GM18861 (cell line): Measurements from ENCODE around the gene WDFY1.
"Not testable (repeated sequence)": the region's sequence is repeated elsewhere in the genome, so short reads cannot be mapped to it uniquely, and the experiment has no call there.

Experiments
- ATAC-seq: cut with Tn5 transposase; IDR thresholded peaks from one replicate; pipeline ENCODE4 v1.9.1; 2021; ENCODE audit not compliant: unreplicated experiment

WDFY1 gene

DNA sequence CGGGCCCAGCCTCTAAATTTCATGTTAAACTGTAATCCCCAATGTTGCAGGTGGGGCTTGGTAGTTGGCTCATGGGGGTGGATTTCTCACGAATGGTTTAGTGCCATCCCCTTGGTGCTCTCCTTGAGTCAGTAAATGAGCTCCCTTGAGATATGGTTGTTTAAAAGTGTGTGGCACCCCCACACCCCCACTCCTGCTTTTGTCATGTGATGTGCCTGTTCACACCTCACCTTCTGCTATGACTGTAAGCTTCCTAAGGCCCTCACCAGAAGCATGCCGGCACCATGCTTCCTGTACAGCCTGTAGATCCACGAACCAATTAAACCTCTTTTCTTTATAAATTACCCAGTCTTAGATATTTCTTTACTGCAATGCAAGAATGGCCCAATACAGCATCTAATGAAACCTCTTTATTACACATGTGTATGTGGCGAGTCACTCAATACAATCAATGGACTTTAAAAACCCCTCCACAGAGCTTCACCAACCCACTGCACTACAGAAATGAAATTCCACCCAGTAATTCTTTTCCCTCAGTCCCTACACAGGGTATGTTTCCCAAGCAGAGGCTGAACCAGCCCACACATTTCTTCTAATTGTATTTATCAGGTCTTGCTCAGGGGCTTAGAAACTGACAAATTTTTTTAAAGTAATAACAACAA, 47.3 kb downstream of the WDFY1 start:
- ATAC-seq, result no peak

DNA sequence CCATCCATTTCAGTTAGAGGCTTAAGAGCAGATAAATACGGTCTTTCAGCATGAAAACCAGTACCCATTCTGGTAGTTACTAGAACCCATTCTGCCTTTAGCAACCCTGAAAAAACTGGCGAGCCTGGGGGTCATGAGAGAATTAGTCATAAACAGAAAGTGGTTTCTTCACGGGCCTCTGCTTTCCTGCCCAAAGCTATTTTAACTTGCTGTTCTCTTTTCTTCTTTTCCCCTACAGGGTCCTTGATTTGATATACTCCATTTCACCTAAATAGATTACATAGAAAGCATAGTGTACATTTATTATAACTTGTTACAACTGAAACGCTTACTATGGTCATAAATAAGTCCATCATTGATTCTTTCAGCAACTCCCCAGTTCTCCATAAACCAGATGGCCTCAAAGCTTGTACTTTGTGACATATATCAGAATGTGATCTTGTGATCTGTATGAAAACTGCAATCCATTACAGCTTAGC, 48.3 kb downstream of the WDFY1 start:
- ATAC-seq, result peak; percentile 72

DNA sequence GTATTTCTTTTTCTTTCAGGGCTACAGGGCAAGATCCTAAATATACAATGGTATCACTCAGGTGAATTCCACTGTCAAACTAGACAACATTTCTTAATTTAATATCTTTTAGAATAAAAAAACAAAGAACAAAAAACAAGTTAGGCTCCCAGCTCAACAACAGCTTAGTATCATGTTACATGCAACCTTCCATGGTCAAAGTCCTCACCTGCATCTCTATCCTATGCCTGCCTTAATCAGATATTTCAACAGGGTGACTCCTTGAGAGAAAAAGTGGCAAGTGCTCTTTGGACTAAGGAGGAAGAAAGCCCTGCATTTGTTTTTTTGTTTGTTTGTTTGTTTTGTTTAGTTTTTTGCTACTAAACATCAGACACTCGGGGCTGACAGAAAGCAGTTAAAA, 50.2 kb downstream of the WDFY1 start:
- no peak for ATAC-seq

DNA sequence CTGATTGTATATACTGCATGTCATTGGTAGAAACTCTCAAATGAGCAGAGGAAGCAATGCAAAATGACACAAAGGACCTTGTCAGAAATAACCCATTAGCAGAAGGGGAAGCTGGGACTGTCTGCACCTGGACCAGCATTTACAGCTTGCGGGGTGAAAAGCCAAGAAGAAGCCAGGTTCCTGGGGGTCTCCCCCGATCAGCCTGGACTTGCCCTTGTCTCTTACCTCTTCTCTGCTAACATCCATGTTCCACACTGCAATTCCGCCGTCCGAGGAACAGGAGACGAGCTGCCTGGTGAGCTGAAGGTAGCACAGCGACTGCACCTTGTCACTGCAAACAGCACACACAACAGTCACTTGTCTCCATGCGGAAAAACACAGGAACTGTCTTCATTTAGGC, 51.1 kb downstream of the WDFY1 start:
- ATAC-seq, result no peak

DNA sequence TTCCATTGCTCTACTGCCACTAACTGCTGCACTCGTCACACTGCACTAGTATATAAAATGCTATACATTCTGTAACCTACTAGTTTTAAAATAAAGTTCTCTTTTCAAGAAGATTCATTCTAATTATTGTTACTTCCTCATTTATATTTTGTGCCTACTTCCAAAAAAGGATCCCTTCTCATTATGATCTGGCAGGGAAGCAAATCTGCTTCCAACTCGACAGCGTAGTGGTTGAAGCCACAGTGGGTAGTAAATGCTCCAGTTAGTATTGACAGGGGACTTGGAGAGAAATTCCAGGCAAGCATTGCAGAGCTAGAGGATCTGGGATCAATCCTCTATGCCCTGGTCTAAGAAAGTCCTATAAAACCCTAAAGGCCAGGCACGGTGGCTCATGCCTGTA, 54.4 kb downstream of the WDFY1 start:
- ATAC-seq, result no peak

DNA sequence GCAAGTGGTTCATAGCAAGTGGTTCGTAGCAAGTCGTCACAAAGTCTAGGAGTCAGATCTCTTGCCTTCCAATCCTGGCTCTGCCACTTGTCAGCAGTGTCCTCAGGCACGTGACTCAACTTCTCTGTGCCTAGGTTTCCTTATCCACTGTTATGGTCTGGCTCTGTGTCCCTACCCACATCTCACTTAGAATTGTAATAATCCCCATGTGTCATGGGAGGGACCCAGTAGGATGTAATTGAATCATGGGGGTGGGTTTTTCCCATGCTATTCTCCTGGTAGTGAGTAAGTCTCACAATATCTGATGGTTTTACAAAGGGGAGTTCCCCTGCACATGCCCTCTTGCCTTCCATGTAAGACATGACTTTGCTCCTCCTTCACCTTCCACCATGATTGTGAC, 55.9 kb downstream of the WDFY1 start:
- ATAC-seq, result no peak

DNA sequence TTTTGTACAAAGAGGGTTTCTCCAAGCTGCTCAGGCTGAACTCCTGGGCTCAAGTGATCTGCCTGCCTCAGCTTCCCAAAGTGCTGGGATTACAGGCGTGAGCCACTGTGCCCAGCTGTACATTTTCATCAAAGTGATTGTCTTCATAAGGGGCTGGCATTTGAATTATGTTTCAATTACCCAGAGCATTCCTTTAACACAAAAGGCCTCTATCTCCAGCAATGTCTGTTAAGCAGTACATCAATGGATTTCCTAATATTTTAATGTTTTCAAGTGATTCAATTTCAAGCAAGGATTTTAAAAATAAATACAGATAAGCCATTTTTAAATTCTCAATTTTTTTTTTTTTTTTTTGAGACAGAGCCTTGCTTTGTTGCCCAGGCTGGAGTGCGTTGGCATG, 56.9 kb downstream of the WDFY1 start:
- ATAC-seq, result no peak

DNA sequence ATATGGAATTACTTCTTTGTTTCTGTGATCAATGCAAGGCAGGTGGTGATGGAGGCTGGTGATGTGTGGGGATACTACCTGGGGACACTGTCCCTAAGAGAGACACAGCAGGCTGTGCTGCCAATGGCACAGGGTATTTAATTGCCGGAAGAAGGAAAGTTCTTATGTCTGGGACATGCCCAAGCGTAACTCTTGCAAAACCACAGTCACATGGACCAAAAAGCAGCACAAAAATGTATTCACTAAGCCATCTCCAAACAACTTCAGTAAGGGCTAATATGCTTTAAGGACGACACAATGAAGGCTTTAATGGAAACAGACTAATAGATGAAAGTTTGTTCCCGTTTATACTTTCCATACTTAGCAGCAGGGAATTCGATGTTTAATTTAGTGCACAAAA, 58.0 kb downstream of the WDFY1 start:
- ATAC-seq, result no peak

DNA sequence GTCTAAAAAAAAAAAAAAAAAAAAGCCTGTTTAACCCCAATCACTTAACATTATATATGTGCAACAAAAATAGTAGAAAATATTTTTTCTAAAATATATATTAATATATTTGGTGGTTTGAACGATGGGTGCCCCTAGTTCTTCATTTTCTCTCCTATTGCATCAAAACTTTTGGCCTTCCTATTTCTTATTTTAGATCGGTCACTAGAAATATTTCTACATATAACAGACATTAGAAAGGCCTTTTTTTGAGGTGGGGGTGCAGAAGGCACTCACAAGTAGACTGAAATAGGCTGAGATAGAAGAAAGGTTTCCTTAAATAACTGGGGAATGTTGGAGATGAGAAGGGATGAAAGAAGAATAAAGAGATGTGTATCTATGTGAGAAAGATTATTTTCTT, 58.4 kb downstream of the WDFY1 start:
- ATAC-seq, result no peak

DNA sequence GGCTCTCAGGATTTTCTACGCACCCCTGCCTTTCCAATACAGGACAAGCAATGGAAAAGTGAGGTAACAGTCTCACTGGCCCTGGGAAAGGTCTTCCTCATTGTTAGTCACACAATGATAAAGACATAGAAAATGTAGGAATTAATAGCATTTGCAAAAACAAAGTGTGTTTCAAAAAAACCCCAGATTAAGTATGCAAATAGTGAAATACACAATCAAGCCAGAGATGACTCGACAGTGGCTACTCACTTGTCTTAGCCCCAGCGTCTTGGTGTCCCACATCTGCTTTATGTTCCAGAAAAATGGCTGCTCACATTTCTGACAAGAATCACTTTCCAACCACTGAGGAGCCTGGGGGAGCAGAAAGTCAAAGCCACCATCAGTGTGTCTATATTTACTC, 60.7 kb downstream of the WDFY1 start:
- ATAC-seq, result peak; percentile 92

DNA sequence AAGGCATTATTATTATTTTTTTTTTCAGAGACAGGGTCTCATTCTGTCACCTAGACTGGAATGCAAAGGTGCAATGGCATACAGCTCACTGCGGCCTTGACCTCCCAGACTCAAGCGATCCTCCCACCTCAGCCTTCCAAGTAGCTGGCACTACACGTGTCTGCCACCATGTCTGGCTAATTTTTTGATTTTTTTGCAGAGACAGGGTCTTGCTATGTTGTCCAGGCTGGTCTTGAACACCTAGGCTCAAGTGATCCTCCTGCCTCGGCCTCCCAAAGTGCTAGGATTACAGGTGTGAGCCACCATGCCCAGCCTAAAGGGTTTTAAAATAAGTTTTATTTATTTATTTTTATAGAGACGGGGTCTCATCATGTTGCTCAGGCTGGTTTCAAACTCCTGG, 62.4 kb downstream of the WDFY1 start:
- no peak for ATAC-seq

DNA sequence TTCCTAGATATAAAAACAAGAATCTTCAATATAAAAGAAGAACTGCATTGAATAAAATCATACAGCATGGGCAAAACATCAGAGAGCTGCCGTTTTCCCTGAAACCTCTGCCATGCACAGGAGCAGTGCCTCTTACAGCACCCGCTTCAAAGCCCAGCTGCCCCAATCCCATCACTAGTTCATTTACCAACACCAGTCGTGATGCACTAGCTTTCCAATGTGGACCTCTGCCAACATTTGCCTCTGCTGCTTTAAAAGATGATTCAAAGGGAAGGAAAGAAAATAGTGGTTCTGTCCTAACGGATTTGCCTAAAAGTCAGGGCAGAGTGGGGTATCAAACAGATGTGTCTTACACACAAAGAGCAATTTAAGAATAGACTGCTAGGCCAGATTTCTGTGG, 64.3 kb downstream of the WDFY1 start:
- no peak for ATAC-seq

DNA sequence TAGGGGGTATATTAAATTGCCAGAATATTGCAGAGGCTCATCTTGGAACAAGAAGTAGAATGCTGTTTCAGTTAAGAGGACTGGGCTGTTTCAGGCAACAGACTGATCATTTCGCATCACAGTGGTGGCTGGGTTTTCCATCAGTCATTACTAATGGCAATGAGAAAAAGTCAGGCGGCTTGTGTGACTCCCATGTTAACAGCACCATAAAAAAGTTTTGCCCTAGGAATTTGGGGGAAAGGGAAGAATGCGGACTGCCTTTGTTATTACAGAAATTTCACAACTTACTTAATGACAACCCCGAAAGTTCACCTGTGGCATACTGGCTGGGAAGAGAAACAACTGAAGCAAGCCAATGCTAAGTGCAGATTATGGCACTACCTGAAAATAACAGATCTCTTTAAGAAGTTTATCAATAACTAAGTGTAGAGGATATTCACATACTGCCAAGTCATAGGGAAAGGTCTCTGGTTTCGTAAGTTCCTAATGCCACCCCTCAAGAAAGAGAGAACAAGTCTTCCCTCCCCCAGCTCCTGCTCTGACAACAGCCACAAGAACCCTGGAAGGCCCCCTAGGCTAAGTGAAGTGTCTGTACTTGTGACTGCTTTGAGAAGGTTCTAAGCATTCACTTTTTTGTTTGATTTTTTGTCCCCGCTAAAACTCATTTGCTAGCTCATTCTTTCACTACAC, 67.3 kb downstream of the WDFY1 start:
- ATAC-seq, result peak; percentile 92

DNA sequence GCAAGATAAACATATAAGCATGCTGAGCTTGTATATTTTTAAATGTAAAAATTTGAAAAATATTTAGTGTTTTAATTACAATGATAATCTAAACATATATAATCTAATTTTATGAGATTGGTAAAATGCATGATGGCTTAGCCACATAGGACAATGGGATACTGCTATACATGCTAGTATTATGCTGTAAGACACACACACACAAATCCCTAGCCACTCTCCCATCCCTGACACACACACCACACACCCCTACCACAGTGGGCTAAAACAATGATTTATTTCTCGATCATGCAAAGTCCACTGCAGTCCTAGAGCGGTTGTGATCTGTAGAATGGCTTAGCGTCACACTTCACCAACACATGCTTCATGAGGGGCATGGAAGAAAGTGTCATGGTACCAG, 71.5 kb downstream of the WDFY1 start:
- no peak for ATAC-seq

DNA sequence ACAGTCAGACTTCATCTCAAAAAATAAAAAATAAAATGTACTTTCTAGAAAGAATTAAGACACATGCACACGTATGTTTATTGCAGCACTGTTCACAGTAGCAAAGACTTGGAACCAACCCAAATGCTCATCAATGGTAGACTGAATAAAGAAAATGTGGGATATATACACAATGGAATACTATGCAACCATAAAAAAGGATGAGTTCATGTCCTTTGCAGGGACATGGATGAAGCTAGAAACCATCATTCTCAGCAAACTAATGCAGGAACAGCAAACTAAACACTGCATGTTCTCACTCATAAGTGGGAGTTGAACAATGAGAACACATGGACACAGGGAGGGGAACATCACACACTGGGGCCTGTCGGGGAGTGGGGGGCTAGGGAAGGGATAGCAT, 72.4 kb downstream of the WDFY1 start:
- not testable (repeated sequence) for ATAC-seq

DNA sequence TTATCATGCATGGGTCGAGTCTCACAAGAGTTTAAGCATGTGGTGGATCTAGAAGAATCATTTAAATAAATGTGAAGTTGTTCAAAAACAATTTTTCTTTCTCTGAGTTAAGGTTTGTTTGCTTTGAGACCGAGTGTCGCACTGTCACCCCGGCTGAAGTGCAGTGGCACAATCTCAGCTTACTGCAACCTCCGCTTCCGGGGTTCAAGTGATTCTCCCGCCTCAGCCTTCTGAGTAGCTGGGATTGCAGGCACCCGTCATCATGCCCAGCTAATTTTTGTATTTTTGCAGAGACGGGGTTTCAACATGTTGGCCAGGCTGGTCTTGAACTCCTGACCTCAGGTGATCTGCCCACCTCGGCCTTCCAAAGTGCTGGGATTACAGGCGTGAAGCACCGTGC, 73.5 kb downstream of the WDFY1 start:
- not testable (repeated sequence) for ATAC-seq

DNA sequence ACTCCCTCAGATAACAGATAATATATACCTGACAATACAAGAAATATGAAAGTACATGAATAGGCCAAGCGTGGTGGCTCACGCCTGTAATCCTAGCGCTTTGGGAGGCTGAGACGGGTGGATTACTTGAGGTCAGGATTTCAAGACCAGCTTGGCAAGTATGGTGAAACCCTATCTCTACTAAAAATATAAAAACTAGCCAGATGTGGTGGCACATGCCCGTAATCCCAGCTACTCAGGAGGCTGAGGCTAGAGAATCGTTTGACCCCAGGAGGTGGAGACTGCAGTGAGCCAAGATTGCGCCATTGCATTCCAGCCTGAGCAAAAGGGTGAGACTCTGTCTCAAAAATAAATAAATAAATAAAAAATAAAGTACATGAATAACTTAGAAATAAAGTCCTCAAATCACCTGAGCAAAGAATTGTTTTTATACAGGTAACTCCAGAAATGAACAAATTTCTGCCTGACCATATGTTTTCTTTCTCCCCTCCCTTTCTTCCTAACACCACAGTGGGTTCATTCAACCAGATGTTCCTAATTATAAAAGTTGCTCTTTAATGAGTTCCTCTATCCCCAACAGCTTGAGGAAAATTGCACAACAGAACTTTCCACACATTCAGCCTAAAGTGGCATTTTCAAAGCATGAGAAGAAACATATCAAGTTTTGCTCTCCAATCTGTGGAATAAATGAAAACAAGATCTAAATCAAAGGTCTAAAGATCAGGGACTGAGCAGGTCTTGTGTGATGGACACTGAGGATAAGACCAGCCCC, 74.1 kb downstream of the WDFY1 start:
- ATAC-seq, result no peak

DNA sequence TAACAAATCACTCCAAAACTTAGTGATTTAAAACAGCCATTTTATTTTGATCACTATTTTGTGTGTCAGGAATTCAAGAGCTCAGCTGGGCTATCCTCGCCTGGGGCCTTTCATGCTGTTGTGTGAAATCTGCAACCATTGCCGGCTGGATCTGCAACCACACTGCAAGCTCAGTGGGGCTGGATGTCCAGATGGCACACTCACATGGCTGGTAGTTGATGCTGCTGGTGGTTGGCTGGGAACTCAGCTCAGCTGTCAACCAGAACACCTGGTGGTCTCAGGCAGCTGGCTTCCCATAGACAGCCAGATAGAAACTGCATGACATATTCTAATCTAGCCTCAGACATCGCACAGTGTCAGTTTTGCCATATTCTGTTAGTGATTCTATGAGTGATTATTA, 77.1 kb downstream of the WDFY1 start:
- ATAC-seq, result peak; percentile 55

DNA sequence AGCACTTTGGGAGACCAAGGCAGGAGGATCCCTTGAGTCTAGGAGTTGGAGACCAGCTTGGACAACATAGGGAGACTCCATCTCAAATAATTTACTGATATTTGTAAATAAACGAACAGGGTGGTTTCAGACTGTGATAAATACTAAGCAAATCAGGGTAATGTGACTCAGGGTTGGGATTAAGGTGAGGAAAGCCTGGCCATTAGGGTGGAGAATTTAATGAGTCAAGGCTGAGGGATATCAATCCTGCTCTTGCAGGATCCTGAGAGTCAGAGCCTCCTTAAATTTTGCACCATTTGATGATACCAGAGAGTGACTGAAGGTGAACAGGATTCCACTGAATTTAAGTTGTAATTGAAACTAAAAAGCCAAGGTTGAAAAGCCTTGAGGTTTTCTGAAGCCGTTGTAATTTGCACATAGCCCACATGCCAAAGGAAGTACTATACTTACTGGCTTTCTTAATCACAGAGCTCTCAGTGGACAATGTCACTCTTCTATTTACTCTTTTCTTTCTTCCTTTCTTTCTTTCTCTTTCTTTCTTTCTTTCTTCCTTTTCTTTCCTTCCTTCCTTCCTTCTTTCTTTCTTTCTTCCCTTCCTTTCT, 79.1 kb downstream of the WDFY1 start:
- ATAC-seq, result peak; percentile 59

DNA sequence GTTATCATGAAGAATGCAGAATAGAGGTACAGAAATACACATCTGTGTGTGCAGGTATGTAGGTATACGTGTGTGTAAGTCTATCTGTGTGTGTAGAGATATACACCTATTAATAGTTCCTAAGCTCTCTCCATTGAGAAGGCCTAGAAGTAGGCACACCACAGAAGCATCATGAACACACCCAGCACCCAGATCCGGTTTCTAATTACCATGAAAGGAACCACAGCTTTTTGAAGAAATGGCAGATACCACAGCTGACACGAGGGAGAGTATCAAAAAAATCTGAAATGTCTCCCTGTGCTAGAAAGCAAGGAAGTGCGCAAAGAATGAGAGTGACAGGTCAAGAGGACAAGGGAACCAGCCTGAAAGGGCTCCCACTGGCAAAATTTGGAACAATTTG, 80.0 kb downstream of the WDFY1 start:
- no peak for ATAC-seq

DNA sequence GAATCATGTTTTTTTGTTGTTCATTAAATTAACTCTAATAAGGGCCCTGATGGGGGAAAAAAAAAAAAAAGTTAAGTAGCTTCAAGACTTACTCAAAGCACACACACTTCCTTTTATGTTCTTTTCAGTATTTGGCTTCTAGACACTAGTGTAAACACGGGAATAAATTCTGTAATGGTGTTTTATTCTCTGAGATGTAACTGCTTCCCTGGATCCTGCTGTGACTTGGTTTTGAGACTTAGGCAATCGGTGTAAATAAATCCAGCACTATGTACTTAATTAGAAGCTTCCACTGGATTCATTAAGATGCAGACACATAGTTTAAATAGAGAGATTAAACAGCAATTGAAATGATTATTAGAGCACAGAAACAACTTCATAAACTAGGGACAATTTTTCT, 81.6 kb downstream of the WDFY1 start:
- no peak for ATAC-seq
